ENCODE data around the gene MRPL3.

- TF ChIP-seq, protein P1, sequence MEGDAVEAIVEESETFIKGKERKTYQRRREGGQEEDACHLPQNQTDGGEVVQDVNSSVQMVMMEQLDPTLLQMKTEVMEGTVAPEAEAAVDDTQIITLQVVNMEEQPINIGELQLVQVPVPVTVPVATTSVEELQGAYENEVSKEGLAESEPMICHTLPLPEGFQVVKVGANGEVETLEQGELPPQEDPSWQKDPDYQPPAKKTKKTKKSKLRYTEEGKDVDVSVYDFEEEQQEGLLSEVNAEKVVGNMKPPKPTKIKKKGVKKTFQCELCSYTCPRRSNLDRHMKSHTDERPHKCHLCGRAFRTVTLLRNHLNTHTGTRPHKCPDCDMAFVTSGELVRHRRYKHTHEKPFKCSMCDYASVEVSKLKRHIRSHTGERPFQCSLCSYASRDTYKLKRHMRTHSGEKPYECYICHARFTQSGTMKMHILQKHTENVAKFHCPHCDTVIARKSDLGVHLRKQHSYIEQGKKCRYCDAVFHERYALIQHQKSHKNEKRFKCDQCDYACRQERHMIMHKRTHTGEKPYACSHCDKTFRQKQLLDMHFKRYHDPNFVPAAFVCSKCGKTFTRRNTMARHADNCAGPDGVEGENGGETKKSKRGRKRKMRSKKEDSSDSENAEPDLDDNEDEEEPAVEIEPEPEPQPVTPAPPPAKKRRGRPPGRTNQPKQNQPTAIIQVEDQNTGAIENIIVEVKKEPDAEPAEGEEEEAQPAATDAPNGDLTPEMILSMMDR (IDR thresholded peaks at IDR 0.05; ENCODE audit: insufficient read depth, low read length): no peak
- peak; percentile 28; the same call in 1 of the 2 replicates for TF ChIP-seq SPI1 (IDR thresholded peaks at IDR 0.05; ENCODE audit: borderline replicate concordance, low read depth)
- TF ChIP-seq POLR2AphosphoS5 (IDR thresholded peaks at IDR 0.05; ENCODE audit: low read depth): peak; percentile 88
- TF ChIP-seq REST (IDR thresholded peaks at IDR 0.05; ENCODE audit: insufficient replicate concordance, low read depth): peak; percentile 64
Observed at GRCh38 chr3:131502530-131503319, at the start of gene MRPL3.
